HUES48 (cell line): ENCODE results near the gene SPDYE3.
A peak's percentile ranks its signal among the peaks of the same experiment; 100 is the strongest.
"Not testable (repeated sequence)": the region's sequence is repeated elsewhere in the genome, so short reads cannot be mapped to it uniquely, and the experiment has no call there.

Experiments used
- H3K27ac ChIP-seq: one replicate; pipeline ENCODE4 v1.7.0; 2013; ENCODE audit warnings: low read depth, low read length, inconsistent platforms
- H3K27me3 ChIP-seq: 2 replicates; pipeline ENCODE4 v1.6.1; 2013; ENCODE audit warnings: mild to moderate bottlenecking, low read length; ENCODE audit not compliant: control insufficient read depth, insufficient read depth
- H3K36me3 ChIP-seq: 2 replicates; pipeline ENCODE4 v1.6.1; 2013; ENCODE audit warnings: low read length; ENCODE audit not compliant: control insufficient read depth, insufficient read depth
- H3K4me1 ChIP-seq: 2 replicates; pipeline ENCODE4 v1.6.1; 2013; ENCODE audit warnings: mild to moderate bottlenecking, low read length; ENCODE audit not compliant: control insufficient read depth, insufficient read depth
- H3K4me3 ChIP-seq: 2 replicates; pipeline ENCODE4 v1.5.1; 2013; ENCODE audit warnings: mild to moderate bottlenecking, low read depth, low read length
- H3K9ac ChIP-seq: 2 replicates; pipeline ENCODE4 v1.6.1; 2013; ENCODE audit warnings: mild to moderate bottlenecking, low read depth, low read length, moderate library complexity
- H3K9me3 ChIP-seq: 2 replicates; pipeline ENCODE4 v1.6.1; 2013; ENCODE audit warnings: low read length; ENCODE audit not compliant: control insufficient read depth, insufficient read depth

SPDYE3 gene

DNA sequence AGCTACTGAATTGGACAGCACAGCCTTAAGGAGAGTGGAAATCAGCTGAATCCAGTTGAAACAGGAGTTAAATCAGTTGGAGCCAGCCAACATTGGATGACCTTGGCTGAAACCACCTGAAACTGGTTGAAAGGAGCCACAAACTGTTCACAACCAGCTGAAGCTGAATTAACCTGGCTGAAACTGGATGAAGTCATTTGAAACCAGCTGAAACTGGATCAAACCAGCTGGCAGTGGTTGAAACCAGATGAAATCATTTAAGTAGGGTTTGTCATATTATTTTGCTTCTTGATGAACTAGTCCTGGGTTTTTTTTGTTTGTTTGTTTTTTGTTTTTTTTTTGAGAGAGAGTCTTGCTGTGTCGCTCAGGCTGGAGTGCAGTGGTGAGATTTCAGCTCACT lies 15.3 kb upstream of the SPDYE3 start:
- H3K27me3 ChIP-seq, H3K4me3 ChIP-seq, H3K4me1 ChIP-seq, H3K9me3 ChIP-seq, H3K27ac ChIP-seq, H3K9ac ChIP-seq, H3K36me3 ChIP-seq: not testable (repeated sequence)

DNA sequence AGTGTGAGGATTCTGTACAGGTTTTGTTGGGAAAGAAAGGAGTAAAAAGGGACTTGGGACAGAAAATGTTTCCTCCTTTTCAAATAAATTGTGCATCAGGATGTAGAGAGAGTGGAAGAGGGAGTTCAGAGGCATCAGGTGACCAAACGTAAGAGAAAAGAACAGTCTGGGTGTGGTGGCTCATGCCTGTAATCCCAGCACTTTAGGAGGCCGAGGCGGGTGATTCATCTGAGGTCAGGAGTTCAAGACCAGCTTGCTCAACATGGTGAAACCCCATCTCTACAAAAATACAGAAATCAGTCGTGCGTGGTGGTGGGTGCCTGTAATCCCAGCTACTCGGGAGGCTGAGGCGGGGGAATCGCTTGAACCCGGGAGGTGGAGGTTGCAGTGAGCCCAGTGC lies 12.2 kb upstream of the SPDYE3 start:
- H3K36me3 ChIP-seq, H3K9me3 ChIP-seq, H3K9ac ChIP-seq, H3K27me3 ChIP-seq, H3K27ac ChIP-seq, H3K4me1 ChIP-seq, H3K4me3 ChIP-seq: not testable (repeated sequence)

DNA sequence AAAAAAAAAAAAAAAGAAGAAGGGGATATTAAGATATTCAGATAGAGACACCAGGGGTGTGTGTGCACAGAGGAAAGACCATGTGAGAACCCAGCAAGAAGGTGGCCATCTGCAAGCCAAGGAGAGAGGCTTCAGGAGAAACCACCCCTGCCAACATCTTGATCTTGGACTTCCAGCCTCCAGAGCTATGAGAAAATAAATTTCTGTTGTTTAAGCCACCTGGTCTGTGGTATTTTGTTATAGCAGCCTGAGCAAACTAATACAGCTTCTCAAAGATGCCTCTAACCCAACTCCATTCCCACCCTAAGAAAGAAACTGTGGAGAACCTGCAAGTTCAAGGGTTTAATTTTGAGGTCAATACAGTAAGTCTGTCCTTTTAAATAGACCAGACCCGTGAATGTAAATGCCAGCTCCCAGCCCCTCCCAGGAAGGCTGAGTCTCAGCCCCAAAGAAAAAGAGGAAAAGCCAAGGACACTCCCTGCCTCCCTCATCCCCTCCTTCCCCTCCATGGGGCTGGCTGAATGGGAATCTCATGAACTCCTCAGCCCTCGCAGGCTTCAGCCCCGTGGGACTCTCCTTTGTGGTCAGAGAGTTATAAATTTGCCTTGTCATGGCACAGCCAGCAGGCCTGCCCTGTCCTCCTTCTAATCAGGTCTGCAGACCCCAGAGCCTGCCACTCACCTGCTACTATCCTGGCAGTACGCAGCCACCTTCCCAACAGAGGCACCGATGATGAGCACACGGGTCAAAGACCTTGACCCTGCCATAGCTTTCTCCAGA lies 9.5 kb upstream of the SPDYE3 start:
- not testable (repeated sequence) for H3K36me3 ChIP-seq, H3K9me3 ChIP-seq, H3K9ac ChIP-seq, H3K4me1 ChIP-seq, H3K27ac ChIP-seq, H3K27me3 ChIP-seq, H3K4me3 ChIP-seq

GRCh38 chr7:100298632-100298895 lies 8.9 kb upstream of the SPDYE3 start:
- not testable (repeated sequence) for H3K27ac ChIP-seq

GRCh38 chr7:100304526-100304925 lies 3.0 kb upstream of the SPDYE3 start:
- not testable (repeated sequence) for H3K9ac ChIP-seq, H3K4me1 ChIP-seq, H3K27me3 ChIP-seq, H3K4me3 ChIP-seq, H3K36me3 ChIP-seq, H3K9me3 ChIP-seq, H3K27ac ChIP-seq

More at GRCh38 chr7:100298632-100298895, 8.9 kb upstream of the SPDYE3 start:
- H3K9me3 ChIP-seq, H3K9ac ChIP-seq, H3K4me1 ChIP-seq, H3K36me3 ChIP-seq, H3K4me3 ChIP-seq, H3K27me3 ChIP-seq: not testable (repeated sequence)

- H3K27ac ChIP-seq, H3K4me1 ChIP-seq, H3K9me3 ChIP-seq, H3K4me3 ChIP-seq, H3K36me3 ChIP-seq, H3K9ac ChIP-seq, H3K27me3 ChIP-seq: not testable (repeated sequence)
Observed at GRCh38 chr7:100318329-100318728, 10.8 kb downstream of the SPDYE3 start.

- not testable (repeated sequence) for H3K9me3 ChIP-seq, H3K4me1 ChIP-seq, H3K4me3 ChIP-seq, H3K9ac ChIP-seq, H3K27me3 ChIP-seq, H3K27ac ChIP-seq, H3K36me3 ChIP-seq
Observed at GRCh38 chr7:100321648-100322047, 14.1 kb downstream of the SPDYE3 start.

DNA sequence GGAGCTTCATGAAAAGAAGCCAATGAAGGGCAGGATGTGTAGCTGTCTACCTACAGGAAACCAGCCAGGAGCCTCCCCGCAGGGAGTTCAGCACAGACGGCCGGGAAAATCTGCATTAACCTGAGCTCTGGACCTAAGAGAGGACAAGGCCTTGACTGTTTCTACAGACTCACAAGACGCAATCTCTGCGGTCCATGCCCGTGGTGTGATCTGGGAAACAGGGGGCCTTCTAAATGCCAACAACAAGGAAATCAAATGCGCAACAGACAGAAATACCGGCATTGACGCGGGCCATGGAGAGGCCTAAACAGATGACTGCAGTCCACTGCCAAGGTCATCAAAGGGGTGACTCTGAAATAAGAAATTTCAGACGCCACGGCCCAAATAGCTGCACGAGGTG lies 16.7 kb downstream of the SPDYE3 start:
- not testable (repeated sequence) for H3K27ac ChIP-seq, H3K9ac ChIP-seq, H3K9me3 ChIP-seq, H3K36me3 ChIP-seq, H3K4me1 ChIP-seq, H3K4me3 ChIP-seq, H3K27me3 ChIP-seq

DNA sequence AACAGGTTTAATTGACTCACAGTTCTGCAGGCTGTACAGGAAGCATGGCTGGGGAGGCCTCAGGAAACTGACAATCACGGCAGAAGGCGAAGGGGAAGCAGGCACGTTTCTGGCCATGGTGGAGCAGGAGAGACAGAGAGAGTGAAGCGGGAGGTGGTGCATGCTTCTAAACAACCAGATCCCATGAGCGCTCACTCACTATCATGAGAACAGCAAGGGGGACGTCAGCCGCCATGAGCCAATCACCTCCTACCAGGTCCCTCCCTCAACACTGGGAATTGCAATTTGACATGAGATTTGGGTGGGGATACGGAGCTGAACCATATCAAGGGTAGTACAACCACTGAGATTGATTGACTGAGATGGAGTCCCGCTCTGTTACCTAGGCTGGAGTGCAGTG lies 18.2 kb downstream of the SPDYE3 start:
- not testable (repeated sequence) for H3K4me3 ChIP-seq
- peaks cover 14% of the 10 kb centered on the region for H3K36me3 ChIP-seq

DNA sequence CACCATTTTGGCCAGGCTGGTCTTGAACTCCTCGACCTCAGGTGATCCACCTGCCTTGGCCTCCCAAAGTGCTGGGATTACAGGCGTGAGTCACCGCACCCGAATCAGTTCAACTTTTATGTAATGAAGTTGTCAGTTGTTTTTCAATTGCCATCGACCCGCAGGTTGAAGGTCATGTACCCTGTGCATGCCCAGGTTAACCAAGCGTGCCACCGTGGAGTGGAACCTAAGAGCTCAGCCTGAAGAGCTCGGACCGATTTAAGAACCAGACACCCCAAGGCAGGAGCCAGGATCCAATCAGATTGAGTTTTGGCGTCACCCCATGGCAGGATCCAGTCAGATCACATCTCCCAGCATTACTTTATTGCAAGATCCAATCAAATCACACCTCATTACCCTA lies 19.4 kb downstream of the SPDYE3 start:
- H3K27ac ChIP-seq, H3K27me3 ChIP-seq, H3K4me3 ChIP-seq, H3K9me3 ChIP-seq, H3K4me1 ChIP-seq, H3K9ac ChIP-seq: not testable (repeated sequence)
- H3K36me3 ChIP-seq: peaks cover 14% of the 10 kb centered on the region

More for the DNA sequence above, 18.2 kb downstream of the SPDYE3 start:
- H3K4me1 ChIP-seq, H3K27me3 ChIP-seq, H3K9ac ChIP-seq, H3K9me3 ChIP-seq, H3K27ac ChIP-seq: not testable (repeated sequence)

GRCh38 chr7:100335566-100336466 lies 28.3 kb downstream of the SPDYE3 start:
- H3K9me3 ChIP-seq: not testable (repeated sequence)
- peak overlapping the region; percentile 89 for H3K9ac ChIP-seq

More at GRCh38 chr7:100335566-100336466, 28.3 kb downstream of the SPDYE3 start:
- peaks cover 13% of the 10 kb centered on the region for H3K36me3 ChIP-seq
- H3K4me3 ChIP-seq: peak overlapping the region; percentile 97
- H3K27ac ChIP-seq: peak overlapping the region; percentile 92
- not testable (repeated sequence) for H3K27me3 ChIP-seq, H3K4me1 ChIP-seq
